ENCODE measurements around the gene SIK2.

Gene SIK2

DNA sequence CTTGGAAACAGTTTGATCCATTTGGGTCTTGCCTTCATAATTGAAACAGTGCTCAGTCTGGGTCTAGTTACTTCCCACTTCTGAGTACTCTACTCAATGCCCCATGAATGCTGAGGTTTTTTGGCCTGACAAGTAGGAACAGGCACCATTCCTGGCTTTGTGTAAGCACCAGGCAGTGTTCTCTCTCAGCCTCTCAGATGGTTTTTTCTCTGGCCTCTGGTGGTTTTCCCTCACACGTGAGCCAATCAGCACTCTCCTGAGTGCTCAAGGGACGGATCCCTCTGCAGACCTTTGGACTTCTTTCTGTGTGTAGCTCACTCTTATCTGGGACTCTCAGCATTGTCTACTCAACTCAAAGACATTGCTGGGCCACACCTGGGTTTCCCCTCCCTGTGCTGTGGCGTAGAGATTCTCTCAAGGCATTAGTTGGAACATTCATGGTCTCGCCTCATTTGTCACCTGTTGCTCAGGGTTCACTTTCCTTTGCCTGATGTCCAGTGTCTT is 21.3 kb downstream of the SIK2 start:
- no peak for TF ChIP-seq CEBPB (IDR thresholded peaks at IDR 0.05)
- no peak for TF ChIP-seq TEAD4 (IDR thresholded peaks at IDR 0.05)
- TF ChIP-seq TCF12 (IDR thresholded peaks at IDR 0.05; ENCODE audit: low read depth): no peak
- TF ChIP-seq EGR1 (IDR thresholded peaks at IDR 0.05): no peak
- TF ChIP-seq ZBTB7A (IDR thresholded peaks at IDR 0.05; ENCODE audit: low read depth): no peak
- TF ChIP-seq, protein P1, sequence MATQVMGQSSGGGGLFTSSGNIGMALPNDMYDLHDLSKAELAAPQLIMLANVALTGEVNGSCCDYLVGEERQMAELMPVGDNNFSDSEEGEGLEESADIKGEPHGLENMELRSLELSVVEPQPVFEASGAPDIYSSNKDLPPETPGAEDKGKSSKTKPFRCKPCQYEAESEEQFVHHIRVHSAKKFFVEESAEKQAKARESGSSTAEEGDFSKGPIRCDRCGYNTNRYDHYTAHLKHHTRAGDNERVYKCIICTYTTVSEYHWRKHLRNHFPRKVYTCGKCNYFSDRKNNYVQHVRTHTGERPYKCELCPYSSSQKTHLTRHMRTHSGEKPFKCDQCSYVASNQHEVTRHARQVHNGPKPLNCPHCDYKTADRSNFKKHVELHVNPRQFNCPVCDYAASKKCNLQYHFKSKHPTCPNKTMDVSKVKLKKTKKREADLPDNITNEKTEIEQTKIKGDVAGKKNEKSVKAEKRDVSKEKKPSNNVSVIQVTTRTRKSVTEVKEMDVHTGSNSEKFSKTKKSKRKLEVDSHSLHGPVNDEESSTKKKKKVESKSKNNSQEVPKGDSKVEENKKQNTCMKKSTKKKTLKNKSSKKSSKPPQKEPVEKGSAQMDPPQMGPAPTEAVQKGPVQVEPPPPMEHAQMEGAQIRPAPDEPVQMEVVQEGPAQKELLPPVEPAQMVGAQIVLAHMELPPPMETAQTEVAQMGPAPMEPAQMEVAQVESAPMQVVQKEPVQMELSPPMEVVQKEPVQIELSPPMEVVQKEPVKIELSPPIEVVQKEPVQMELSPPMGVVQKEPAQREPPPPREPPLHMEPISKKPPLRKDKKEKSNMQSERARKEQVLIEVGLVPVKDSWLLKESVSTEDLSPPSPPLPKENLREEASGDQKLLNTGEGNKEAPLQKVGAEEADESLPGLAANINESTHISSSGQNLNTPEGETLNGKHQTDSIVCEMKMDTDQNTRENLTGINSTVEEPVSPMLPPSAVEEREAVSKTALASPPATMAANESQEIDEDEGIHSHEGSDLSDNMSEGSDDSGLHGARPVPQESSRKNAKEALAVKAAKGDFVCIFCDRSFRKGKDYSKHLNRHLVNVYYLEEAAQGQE (IDR thresholded peaks at IDR 0.05; ENCODE audit: low read depth): no peak
- no peak for TF ChIP-seq NFIC (IDR thresholded peaks at IDR 0.05)
- no peak for TF ChIP-seq YY1 (IDR thresholded peaks at IDR 0.05; ENCODE audit: low read depth)
- TF ChIP-seq CREB1 (IDR thresholded peaks at IDR 0.05; ENCODE audit: low read depth): no peak
- no peak for TF ChIP-seq EP300 (IDR thresholded peaks at IDR 0.05; ENCODE audit: borderline replicate concordance)
- TF ChIP-seq, protein P2, sequence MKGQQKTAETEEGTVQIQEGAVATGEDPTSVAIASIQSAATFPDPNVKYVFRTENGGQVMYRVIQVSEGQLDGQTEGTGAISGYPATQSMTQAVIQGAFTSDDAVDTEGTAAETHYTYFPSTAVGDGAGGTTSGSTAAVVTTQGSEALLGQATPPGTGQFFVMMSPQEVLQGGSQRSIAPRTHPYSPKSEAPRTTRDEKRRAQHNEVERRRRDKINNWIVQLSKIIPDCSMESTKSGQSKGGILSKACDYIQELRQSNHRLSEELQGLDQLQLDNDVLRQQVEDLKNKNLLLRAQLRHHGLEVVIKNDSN (IDR thresholded peaks at IDR 0.05): no peak
- TF ChIP-seq, protein P3, sequence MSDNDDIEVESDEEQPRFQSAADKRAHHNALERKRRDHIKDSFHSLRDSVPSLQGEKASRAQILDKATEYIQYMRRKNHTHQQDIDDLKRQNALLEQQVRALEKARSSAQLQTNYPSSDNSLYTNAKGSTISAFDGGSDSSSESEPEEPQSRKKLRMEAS (IDR thresholded peaks at IDR 0.05): no peak
- no peak for TF ChIP-seq TAF1 (IDR thresholded peaks at IDR 0.05; ENCODE audit: low read depth)
- TF ChIP-seq RAD21 (IDR thresholded peaks at IDR 0.05; ENCODE audit: low read depth): no peak
- TF ChIP-seq FOXM1 (IDR thresholded peaks at IDR 0.05; ENCODE audit: borderline replicate concordance, low read depth): no peak

DNA sequence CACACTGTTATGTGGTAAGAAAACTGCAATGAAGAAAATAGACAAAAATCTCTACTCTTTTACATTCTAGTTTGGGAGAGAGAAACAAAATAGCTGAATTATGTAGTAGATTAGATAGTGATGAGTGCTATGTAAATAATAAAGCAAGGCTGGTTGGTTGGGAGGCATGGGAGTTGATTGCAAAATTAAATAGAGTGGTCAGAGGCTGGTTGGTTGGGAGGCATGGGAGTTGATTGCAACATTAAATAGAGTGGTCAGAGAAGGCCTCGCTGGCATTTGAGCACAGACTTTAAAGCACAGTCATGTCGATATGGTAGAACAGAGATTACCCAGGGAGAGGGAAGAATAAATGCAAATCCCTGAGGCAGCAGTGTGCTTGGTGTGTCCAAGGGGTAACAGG is 22.4 kb downstream of the SIK2 start:
- TF ChIP-seq ZBTB7A (IDR thresholded peaks at IDR 0.05; ENCODE audit: low read depth) (no peak), NFIC (IDR thresholded peaks at IDR 0.05) (no peak), TEAD4 (IDR thresholded peaks at IDR 0.05) (no peak)
- TF ChIP-seq, protein P1 (IDR thresholded peaks at IDR 0.05; ENCODE audit: low read depth): no peak
- TF ChIP-seq, protein P2 (IDR thresholded peaks at IDR 0.05): no peak

DNA sequence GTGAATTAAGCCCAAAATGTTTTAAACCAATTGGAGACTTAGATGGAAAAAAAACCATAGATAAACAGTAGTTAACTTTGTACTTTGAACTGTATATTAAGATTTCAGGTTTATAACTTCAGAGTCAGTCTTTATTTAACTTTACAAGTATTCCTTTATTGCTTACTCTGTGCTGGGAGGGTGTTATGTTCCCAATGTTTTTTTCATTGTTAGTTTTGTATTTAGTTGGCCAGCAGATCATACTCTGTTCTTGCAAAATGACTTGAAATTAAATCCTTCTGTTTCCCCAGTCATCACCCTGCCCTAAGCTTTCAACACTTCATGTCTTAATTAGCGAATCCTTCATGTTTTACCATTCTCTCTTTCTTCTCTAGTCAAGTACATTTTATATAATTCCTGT is 25.3 kb downstream of the SIK2 start:
- TF ChIP-seq FOXM1 (IDR thresholded peaks at IDR 0.05; ENCODE audit: borderline replicate concordance, low read depth) (no peak), RAD21 (IDR thresholded peaks at IDR 0.05; ENCODE audit: low read depth) (no peak), ZBTB7A (IDR thresholded peaks at IDR 0.05; ENCODE audit: low read depth) (no peak), TEAD4 (IDR thresholded peaks at IDR 0.05) (no peak), TAF1 (IDR thresholded peaks at IDR 0.05; ENCODE audit: low read depth) (no peak), EP300 (IDR thresholded peaks at IDR 0.05; ENCODE audit: borderline replicate concordance) (no peak), EGR1 (IDR thresholded peaks at IDR 0.05) (no peak), CEBPB (IDR thresholded peaks at IDR 0.05) (no peak)
- TF ChIP-seq, protein P1 (IDR thresholded peaks at IDR 0.05; ENCODE audit: low read depth): no peak
- TF ChIP-seq, protein P2 (IDR thresholded peaks at IDR 0.05): no peak

DNA sequence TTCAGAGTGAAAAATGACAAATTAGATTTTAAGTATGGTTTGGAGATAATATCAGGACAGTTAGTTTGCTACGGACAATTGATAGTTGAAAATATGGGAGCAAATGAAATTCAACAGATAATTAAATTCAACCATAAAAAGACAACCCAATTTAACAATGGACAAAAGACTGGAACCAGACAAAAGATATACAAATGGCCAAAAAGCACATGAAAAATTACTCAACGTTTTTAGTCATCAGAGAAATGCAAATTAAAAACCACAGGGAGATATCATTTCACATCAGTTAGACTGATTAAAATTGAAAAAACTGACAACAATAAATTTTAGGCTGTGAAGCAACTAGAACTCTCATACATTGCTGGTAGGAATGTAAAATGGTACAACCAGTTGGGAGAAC is 27.2 kb downstream of the SIK2 start:
- TF ChIP-seq EP300 (IDR thresholded peaks at IDR 0.05; ENCODE audit: borderline replicate concordance) (no peak), YY1 (IDR thresholded peaks at IDR 0.05; ENCODE audit: low read depth) (no peak), EGR1 (IDR thresholded peaks at IDR 0.05) (no peak)
- TF ChIP-seq, protein P2 (IDR thresholded peaks at IDR 0.05): no peak
- TF ChIP-seq, protein P3 (IDR thresholded peaks at IDR 0.05): no peak

Measured in Ishikawa (cell line).